GM18868 (cell line): Measurements from ENCODE around the gene PANX2.

Source experiments
- ATAC-seq: cut with Tn5 transposase; IDR thresholded peaks from one replicate; pipeline ENCODE4 v1.9.1; 2021; ENCODE audit warnings: mild to moderate bottlenecking, moderate library complexity; ENCODE audit not compliant: unreplicated experiment

Gene PANX2

DNA sequence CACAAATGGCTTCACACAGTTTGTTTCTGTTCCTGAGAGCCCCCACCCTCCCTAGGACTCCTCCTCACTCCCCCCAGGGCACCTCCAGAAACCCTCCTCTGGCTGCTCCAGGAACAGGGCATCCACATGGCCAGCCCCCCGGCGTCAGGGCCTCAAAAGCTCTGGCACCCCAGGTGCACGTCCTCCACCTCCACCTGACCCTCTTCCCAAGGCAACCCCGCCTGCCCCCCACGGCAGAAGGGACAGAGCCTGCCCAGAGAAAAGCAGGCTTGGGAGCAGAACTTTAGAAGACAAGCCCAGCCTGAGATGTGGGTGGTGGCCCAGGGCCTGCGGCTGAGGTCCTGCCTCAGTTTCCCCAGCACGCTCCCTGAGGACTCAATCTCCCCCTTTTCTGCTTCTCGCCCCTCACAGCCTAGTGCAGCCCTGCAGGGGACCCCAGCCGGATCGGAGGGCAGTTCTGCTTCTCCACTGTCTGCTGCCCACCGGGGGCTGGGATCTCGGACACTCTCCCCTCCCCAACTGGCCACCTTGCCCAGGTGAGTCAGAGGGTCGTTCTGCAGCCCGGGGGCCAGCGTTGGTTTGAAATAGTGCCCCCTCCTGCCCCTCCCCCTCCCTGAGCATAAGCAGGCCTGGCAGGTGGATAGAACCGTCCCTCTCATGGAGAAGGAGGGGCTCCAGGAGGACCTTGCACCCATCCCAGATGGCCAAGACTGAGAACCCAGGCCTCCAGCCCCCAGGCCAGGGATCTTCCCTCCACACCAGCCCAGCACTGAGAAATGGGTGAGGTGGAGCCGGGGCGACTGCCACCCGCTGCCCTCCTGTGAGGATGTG is 12.8 kb downstream of the PANX2 start:
- no peak for ATAC-seq

GRCh38 chr22:50184004-50184901 is 13.7 kb downstream of the PANX2 start:
- ATAC-seq, result no peak

- ATAC-seq, result no peak
These were observed 14.4 kb downstream of the PANX2 start for GRCh38 chr22:50184902-50185374.

- ATAC-seq, result no peak
These were observed 15.0 kb downstream of the PANX2 start, which contains the start of gene TRABD for GRCh38 chr22:50185375-50186087. TSS of gene TRABD (plus strand) at chr22:50185913. CDS start at chr22:50193061, 7,148 bp downstream.

DNA sequence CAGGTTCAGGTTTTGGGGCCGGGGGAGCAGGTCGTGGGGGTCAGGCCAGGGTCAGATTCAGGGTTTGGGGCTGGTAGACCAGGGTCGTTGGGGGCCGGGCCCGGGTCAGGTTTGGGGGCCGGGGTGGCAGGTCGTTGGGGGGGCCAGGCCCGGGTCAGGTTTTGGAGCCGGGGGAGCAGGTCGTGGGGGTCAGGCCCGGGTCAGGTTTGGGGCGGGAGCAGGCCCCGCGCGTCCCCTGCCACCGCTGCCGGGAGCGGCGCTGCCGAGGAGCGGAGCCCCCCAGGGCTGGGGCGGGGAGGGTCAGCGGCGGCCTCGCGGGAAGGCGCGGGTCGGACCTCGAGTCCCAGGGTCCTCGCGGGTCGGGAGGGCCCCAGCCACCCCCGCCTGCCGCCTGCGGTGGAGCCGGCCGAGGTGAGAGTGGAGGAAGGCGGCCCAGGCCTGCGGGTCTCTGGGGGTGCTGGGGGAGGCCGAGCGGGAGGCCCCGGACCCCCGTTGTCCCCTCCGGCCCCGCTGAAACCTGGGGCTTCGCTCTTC is 15.7 kb downstream of the PANX2 start:
- ATAC-seq, result no peak

GRCh38 chr22:50186761-50187523 is 16.4 kb downstream of the PANX2 start:
- no peak for ATAC-seq

GRCh38 chr22:50188356-50188755 is 17.8 kb downstream of the PANX2 start:
- ATAC-seq, result no peak

GRCh38 chr22:50189184-50189848 is 18.8 kb downstream of the PANX2 start:
- no peak for ATAC-seq

DNA sequence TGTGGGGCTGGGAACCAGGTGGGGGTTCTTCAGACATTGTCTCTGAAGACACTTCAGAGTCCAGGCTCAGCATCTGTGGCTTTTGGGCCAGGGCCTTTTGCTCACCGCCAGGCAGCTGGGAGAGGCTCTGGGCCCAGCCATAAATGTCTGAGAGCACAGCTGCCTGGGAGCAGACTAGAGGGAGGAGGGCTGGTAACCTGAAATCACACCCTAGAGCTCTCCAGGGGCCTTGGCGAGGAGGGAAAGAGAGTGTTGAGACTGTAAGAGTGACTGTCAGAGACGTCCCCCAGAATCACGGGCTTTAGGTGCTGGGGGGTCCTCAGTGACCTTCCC is 19.3 kb downstream of the PANX2 start:
- no peak for ATAC-seq

DNA sequence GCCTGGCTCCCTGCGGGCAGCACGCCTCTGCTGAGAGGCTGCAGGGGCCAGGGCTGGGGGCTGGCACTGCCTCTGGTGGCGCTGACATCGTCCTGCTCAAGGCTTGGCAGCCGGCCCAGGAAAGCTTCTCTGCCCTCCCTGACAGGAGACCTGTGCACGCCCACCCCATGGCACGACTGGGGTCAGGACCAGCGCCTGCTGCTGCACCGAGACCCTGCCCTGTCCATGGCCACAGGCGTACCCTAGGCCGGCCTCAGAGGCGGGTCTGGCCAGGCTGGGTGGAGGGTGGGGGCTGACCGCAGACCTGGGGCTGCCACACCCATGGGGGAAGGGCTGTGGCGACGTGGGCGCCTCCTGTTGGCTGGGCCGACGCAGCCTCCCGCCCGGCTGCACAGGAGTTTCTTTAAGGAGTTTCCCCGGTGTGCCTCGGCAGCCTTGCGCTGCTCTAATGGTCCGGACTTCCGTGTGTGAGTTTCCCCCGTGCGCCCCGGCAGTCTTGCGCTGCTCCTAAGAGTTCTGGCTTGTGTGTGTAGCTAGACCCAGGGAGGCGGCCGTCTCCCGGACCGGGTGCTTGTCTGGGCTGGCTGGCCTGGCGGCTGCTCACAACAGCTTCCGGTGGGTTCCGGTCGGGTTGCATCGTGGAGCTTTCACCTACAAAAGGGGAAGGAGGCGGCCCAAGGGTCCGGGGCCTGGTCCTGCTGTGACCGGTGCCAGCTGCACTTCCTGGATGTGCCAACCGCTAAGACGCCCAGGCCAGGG is 19.8 kb downstream of the PANX2 start:
- peak; percentile 43 for ATAC-seq

DNA sequence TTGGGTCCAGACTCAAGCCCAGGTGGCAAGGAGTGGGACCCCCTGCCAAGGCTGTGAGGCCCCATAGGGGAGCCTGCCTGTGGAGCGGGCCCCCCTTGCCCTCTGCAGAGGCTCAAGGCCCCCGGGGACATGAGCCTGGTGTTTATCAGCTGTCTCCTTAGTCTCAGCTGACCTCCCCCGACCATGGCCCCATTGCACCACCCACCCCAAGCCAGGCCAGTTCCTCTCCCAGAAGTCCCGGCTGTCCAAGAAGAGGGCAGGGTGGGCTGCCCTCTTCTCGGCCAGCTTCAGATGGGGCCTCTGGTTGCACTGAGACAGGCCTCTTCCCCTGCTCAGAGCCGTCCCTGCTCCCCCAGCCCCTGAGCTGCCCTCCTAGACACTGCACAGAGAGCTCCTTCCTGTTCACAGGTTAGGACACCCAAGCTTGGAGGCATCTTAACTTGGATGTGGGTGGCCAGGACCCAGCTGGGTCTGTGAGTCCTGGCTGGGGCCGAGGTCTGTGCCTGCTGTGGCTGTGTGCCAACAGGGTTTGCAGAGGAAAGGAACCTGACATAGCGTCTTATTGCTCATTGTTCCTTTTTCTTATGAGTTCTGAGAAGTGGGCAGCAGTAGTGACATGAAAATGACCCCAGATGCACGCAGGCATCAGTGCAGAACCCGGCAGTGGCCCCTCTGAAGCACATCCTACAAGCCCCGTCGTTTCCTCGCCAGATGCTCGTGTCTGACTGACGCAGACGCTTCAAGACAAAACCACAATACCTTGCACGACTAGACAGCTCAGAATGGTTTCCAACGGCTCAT is 20.6 kb downstream of the PANX2 start:
- peak; percentile 18 for ATAC-seq

DNA sequence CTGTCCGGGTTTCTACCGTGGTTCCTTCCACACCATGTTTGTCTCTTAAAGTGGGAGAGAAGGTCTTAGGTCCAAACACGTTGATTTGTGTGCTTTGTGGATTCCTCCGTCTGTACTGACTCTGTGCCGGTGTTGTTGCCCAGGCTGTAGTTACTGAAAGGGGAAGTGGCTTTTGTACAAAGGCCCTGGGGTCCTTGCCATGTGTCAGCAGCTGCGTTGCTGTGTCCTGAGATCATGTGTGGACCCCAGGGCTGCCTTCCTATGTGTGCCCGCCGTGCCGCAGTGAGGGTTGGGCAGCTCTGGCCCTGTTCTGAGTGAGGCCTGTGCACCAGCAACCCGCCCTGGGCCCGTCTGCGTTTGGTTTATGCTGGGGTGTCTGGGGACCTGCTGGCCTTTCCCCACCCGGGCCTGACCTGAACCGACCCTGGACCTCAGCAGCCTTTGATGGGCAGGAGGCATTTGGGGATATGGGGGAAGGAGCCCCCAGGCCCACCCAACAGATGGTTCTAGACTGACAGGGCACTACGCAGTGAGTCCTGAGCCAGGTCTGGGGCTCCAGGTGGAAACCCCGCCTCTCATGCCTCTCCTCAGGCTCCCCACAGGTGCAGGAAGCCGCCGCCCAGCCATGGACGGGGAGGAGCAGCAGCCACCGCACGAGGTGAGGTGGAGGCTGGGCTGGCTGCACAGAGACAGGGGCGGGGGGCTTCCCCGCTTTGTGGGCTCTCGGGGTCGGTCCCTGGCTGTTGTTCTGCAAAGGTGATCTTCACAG is 22.1 kb downstream of the PANX2 start:
- no peak for ATAC-seq

GRCh38 chr22:50193621-50194020 is 23.1 kb downstream of the PANX2 start:
- no peak for ATAC-seq

DNA sequence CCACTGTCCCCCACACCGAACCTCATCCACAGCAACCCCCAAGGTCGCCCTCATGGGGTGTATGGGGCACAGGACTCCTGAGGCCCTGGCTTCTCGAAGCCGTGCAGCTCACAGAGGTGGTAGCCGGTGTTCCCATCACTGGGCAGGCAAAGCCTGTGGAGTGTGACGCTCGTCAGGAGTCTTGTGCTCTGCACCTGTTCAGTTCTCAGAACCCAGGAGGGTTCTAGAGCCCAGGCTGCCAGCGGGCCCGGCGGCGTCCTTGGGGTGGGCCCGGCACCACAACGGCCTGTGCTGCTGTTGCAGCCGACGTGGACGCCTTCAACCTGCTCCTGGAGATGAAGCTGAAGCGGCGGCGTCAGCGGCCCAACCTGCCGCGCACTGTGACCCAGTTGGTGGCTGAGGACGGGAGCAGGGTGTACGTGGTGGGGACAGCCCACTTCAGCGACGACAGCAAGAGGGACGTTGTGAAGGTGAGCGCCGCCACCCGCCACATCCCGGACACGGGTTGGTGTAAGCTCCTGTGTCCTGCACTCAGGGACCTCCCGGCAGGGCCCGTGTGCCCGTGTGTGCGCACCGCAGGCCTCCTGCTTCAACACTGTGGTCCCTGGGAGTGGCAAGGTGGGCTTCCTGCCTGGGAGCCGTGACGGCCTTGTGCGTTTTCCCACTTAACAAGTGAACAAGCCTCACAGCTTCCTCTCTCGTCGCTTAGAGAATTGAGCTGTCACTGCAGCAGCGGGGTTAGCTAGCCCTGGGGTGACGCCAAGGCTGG is 23.7 kb downstream of the PANX2 start:
- no peak for ATAC-seq

- ATAC-seq, result no peak
These were observed 25.7 kb downstream of the PANX2 start for GRCh38 chr22:50196256-50196655.

DNA sequence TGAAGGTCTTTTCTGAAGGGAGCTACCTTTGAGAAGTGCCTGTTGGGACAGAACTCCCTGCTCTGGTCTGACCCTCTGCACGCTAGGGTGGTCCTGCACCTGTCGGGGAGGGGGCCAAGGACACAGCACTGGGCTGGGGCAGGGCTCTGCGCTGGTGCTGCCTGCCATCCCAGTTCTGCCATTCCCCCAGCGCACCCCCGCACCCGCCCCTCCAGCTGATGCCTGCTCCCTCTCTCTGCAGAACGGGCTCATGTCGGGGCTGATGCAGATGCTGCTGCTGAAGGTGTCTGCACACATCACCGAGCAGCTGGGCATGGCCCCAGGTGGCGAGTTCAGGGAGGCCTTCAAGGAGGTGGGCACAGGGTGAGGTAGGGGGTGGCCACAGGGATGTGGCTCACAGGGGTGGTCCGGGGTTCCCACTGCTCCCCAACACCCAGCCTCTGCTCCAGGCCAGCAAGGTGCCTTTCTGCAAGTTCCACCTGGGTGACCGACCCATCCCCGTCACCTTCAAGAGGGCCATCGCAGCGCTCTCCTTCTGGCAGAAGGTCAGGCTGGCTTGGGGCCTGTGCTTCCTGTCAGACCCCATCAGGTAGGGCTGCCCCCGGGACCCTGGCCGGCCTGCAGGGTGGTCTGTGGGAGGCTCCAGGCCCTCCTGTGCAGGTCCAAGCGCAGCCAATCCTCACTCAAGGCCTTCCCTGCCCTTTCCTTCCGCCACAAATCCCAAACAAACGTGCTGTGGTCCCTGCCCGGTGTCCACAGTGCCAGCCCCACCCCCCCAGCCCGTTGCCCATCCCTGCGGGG is 26.7 kb downstream of the PANX2 start:
- no peak for ATAC-seq
